GM18499 (cell line): Measurements from ENCODE around the gene IFI27.
"Not testable (repeated sequence)": the region's sequence is repeated elsewhere in the genome, so short reads cannot be mapped to it uniquely, and the experiment has no call there.

Source experiments
- ATAC-seq: cut with Tn5 transposase; IDR thresholded peaks from one replicate; pipeline ENCODE4 v1.9.1; 2021; ENCODE audit warnings: moderate number of reproducible peaks; ENCODE audit not compliant: insufficient read depth, unreplicated experiment

IFI27 gene

DNA sequence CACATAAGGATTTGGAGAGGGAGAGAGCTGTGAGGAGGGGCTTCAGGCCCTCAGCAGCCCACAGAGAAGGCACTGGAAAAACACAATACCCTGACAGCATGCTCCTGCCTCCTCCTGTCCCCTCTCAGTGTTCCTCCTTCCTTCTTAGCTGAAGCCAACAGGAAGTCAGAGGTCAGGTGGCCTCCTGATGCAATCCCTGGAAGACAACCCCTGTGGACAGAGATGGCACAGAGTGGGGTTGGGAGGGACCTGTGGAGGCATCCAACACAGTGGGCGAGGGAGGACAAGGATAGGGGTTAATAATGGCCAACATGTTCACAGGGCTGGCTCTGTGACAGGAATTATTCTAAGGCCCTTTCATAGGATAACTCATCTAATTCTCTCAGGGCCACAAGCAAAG lies 34.2 kb downstream of the IFI27 start:
- ATAC-seq = no peak

DNA sequence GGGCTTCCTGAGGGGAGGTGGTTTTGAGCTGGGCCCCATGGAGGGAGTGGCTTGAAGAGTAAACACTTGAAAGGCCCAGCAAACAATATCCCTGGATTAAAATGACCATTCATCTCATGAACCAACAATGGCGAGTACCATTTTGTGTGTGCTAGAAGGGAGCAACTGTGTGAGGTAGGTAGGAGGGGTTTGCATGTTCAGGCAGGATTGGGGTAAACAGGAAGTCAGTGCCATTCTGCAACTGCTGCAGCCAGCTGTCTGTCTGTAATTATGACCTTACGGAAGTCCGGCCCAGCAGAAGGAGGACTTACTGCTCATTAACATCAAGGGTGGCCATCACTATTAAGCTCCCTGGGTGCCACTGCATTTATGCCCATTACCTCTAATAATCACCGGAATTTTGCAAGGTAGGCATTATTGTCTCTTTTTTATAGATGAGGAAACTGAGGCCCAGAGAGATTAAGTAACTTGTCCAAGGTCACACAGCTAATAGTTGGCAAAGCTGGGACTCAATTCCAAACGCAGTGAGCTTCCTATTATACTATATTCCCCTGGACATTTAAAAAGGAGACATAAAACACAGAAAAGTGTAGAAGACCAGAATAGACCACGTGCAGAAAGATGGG lies 35.5 kb downstream of the IFI27 start:
- ATAC-seq = no peak

DNA sequence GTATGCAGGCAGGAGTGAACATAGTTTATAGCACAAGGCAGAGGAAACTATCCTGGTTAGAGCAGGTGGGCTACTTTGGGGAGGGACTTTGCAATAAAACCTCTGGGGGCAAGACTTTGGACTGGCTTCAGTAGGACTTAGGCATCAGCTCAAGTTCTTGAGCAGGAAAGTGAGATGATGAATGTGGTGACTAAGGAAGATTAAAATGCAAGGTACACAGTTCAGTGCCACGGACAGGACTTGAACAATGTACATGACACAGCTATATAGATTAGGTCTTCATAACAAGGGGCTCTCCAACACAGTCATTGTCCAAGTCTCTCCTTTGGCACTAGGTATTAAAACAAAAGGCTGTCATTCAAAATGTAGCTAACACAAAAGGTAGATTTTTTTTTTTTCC lies 42.1 kb downstream of the IFI27 start:
- no peak for ATAC-seq

DNA sequence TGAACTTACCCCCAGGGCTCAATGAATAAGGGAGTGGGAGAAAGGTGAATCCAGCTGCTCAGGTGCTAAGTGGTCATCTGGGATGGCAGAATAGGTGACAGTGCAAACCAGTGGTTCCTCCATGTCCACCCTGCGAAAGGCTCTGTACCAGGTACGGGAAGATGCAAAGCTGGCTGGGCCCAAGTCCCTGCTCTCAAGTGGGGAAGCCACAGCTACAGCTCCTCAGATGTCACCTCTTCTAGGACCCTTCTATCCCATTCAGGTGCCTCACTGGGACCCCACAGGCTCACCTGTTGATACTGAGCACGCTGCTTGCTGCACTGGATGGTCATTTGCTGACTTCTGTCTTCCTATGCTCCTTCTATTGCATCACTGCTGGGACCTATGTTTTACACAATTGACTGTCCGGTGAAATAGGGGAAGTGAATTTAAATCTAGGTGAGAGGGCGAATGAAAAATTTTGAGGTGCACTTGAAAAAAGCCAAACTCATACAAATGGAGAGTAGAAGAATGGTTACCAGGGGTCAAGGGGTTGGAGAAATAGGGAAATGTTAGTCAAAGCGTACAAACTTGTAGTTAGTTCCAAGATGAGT lies 43.3 kb downstream of the IFI27 start:
- no peak for ATAC-seq

DNA sequence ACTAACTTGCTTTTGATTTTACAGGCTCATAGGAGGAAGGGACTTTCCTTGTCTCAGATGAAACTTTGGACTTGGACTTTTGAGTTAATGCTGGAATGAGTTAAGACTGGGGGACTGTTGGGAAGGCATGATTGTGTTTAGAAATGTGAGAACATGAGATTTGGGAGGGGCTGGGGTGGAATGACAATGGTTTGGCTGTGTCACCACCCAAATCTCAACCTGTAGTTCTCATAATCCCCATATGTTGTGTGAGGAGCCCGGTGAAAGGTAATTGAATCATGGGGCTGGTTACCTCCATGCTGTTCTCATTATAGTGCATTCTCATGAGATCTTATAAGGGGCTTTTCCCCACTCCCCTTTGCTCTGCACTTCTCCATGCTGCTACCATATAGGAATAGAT lies 45.6 kb downstream of the IFI27 start:
- not testable (repeated sequence) for ATAC-seq

DNA sequence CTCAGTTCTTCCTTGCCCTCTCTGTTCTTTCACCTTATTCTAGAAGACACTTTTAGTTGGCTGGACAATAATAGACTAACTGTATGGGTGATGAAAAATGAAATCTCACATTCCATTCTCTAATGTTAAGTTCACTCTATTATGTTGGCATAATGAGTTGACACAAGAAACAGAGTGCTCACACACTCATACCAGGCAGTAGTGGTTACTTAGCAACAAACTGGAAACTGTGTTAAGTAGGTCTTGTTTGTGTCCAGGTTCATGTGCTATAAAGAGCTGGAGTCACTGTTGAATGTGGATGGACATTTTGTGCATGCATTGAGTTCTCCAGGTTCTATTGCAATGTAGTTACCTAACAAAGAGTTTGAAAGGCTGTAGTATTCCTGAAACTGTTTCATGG lies 46.7 kb downstream of the IFI27 start:
- ATAC-seq = no peak

DNA sequence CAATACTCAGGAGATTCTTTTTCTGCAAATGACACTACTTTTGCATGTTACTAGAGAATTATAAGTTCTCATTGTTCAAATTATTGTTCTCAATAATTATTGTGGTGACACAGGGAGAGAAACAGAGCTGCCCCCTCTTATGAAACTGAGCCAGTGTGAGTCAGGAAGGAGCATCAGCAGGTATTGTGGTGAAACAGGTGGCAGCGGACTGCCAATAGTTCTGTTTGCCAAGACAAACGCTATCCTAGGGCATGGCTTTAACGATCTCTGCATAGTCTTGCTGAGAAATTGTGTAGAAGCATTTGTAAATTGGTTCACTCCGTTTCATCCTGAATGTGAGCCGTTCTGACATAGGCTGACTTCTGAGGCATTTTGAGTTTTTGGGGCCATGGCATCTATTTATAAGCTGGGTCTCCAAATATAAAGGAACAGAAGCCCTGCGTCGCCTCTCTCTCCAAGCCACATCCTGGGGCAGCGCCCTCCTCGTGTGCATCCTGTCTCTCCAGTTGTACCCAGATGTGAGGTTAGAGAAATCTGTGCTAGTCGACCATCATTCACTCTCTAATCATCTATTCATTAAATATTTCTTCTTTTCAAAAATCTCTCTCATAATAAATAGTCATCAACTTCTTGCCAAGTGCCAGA lies 47.8 kb downstream of the IFI27 start:
- no peak for ATAC-seq

DNA sequence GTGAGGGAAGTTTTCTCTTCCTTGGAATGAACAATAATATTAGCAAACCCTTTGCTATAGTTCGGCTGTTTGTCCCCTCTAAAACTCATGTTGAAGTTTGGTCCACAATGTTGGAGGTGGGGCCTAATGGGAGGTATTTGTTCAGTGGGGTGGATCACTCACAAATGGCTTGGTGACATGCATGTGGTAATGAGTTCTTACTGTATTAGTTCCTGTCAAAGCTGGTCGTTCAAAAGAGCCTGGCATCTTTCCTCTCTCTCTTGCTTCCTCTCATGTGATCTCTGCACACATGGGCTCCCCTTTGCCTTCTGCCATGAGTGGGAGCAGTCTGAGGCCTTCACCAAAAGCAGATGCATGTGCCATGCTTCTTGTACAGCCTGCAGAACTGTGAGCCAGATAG lies 50.5 kb downstream of the IFI27 start:
- ATAC-seq = no peak

DNA sequence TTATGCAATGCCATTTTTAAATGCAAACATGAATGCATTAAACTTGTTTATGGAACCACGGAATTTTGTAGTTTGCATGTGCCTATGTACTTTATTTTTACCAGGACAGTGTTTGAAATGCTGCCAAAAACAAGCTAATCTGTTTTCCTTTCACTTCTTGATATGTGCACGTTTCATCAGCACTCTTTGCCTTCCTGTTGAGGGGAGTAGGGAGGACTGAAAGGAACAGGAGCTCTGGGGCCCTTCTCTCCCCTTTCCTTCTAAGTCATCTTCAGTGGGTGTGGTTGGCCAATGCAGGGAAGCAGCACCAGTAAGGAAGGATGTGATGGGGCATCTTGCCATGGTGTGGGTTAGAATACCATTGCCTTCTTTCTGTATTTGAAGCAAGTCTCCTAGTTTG lies 51.4 kb downstream of the IFI27 start:
- ATAC-seq = no peak

DNA sequence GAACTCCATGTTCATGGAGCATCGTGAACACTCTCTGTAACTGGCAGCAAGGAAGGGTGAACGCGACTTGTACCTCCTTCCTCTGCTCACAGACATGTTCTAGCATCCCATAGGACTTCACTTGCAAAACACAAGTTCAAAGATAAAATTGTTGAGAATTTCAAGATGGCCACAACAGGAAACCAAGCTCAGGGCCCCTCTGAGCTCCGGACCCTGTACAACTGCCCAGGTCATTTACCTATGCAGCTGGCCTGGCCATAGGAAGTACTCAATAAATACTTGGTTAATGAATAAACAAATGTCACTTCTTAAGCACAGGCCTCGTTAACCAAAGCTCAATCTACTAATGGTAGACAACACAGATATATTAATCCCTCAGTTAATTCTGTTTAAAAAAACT lies 51.9 kb downstream of the IFI27 start:
- no peak for ATAC-seq

DNA sequence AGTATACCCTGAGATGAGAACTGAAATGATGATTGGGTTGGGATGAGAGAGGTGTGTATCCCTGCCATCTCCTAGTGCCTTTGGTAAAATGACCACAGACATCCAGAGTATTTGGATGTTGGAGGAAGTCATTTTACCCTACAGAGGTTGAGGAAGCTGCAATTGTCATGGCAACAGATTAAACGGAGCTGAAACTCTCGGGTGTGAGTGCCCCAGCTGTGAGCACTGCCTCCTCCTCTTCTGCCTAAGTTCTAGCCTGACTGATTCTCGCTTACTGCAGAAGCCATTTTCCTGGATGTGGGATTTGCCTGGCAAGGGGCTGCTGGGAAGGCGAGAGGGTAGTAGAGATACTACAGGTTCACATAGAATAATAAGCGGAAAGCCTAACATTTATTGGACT lies 53.3 kb downstream of the IFI27 start:
- no peak for ATAC-seq

DNA sequence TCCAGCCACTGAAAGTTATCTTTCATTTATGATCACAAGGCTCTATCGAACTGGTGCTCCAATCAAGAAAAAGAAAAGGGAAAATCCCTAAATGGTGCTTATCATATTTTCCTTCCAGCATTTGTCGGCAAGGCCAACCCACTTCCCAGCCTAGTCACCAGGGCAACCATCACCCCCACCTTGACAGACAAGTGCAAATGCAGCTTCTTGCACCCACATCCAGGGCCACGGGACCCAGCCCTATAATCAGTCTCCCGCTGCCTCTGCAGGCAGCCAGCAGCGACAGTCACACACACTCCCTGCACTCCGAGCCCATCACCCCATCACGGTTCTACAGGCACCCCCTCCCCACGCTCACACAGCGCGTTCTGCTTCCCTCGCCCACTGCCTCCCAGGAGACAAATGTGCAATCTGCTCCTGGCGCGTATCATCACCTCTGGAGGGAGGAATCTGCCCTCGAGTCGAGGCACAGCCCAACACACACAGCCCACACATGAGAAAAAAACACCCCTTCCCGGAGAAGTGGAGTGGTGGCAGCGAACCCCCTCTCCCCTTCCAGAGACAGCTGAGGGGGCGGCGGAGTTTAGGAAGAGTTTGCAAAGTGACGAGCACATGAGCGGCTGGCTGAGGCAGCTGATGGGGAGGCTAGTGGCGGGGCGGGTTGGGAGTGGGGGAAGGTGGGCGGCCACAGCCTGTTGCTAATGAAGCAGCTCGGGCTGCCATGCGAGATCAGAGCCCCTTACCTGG lies 54.3 kb downstream of the IFI27 start:
- no peak for ATAC-seq

DNA sequence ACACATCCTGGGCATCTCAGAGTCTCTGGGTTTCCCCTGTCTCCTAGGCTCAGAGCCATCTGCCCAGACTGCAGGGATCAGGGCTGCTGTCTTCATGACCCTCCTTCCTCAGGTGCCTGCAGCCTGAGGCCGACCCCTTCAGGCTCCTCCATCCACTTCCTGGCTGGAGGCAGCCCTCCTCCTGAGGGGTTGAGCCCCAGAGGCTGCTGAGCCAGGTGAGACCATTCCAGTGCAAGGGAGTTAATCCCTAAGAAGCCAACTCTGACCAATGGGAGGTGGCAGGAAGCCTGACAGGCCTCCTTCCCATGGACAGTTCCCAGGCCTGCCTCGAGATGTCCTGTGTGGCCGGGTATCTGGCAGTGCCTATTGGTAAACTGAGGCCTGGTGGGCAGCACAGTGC lies 55.2 kb downstream of the IFI27 start:
- no peak for ATAC-seq
